GM12878 (cell line): Measurements from ENCODE around the gene CRYBA1. TPM values are rescaled to one million over a fixed set of nuclear protein-coding genes. Genes with fewer than 3 reads are reported as not detected.

Experiments used
- ATAC-seq: fragments of 200-7000 bp; cut with Tn5 transposase; 3 replicates; pipeline ENCODE4 v1.9.1; 2020; ENCODE audit warnings: mild to moderate bottlenecking, moderate library complexity
- BruUV-seq: library from RNA; stranded (reverse); fragments of 400-500 nt; replicated peaks from 2 replicates; lab custom pipeline; 2021; lab: Mats Ljungman, UMichigan
- CTCF ChIA-PET: fragments of 300-600 bp; sonication (Branson Sonifier 250); formaldehyde crosslinking; extraction: SDS; loops from one replicate; lab custom pipeline; 2021; ENCODE audit warnings: inconsistent platforms; lab: Yijun Ruan, JAX
- POLR2A ChIA-PET: fragments of 350-600 bp; formaldehyde crosslinking; extraction: SDS; loops from one replicate; lab custom pipeline; 2021; ENCODE audit warnings: inconsistent platforms; lab: Charles Lee
- RAD21 ChIA-PET: fragments of 300-600 bp; sonication (Branson Sonifier 250); formaldehyde crosslinking; loops from one replicate; lab custom pipeline; 2023; ENCODE audit warnings: antibody characterized with exemption; ENCODE audit not compliant: unreplicated experiment; lab: Charles Lee
- SMC1A ChIA-PET: fragments of 300-600 bp; sonication (Branson Sonifier 250); formaldehyde crosslinking; loops from one replicate; lab custom pipeline; 2023; ENCODE audit not compliant: unreplicated experiment, uncharacterized antibody; lab: Charles Lee
- DNase-seq: peaks from one replicate; pipeline ENCODE4 v3.0.0-alpha.2; 2011; ENCODE audit warnings: low read depth, low spot score
- FAIRE-seq: peaks from 3 replicates; lab custom pipeline; 2011; peaks lifted over from hg19 to GRCh38; lab: Jason Lieb, UNC
- H2AFZ ChIP-seq: 2 replicates; pipeline ENCODE4 v1.6.0; 2011; ENCODE audit warnings: low read depth, low read length, control low read depth; ENCODE audit not compliant: control insufficient read depth
- H3K27ac ChIP-seq: 2 replicates; pipeline ENCODE4 v1.5.1; 2011; ENCODE audit warnings: control low read depth; ENCODE audit not compliant: control insufficient read depth, insufficient read depth
- H3K27me3 ChIP-seq, 2 experiments: replicated peaks in 1 of 2; 2 replicates each; pipeline versions ENCODE4 v1.6.0 to v1.6.1; 2011; ENCODE audit warnings: low read length in 1 of 2; ENCODE audit not compliant: control insufficient read depth in 2 of 2, insufficient read depth in 2 of 2
- H3K36me3 ChIP-seq, 2 experiments: 2 replicates each; pipeline ENCODE4 v1.5.1; 2011; ENCODE audit warnings: low read length in 1 of 2; ENCODE audit not compliant: control insufficient read depth in 2 of 2, insufficient read depth in 2 of 2
- H3K4me1 ChIP-seq: 2 replicates; pipeline ENCODE4 v1.6.1; 2011; ENCODE audit warnings: mild to moderate bottlenecking, low read length, moderate library complexity, mixed read lengths; ENCODE audit not compliant: control insufficient read depth, insufficient read depth
- H3K4me2 ChIP-seq: 2 replicates; pipeline ENCODE4 v1.6.0; 2011; ENCODE audit warnings: control low read depth; ENCODE audit not compliant: control insufficient read depth, insufficient read depth
- H3K4me3 ChIP-seq: fragments of 200-600 bp; sonication (generic); 2 replicates; pipeline ENCODE4 v1.5.1; 2016
- H3K79me2 ChIP-seq: 2 replicates; pipeline ENCODE4 v1.6.0; 2011; ENCODE audit warnings: low read length; ENCODE audit not compliant: control insufficient read depth, insufficient read depth
- H3K9ac ChIP-seq: 2 replicates; pipeline ENCODE4 v1.8.0; 2011; ENCODE audit warnings: low read length, control low read depth, mixed read lengths; ENCODE audit not compliant: control insufficient read depth, insufficient read depth
- H3K9me3 ChIP-seq: replicated peaks from 3 replicates; pipeline ENCODE4 v1.5.1; 2011; ENCODE audit warnings: mild to moderate bottlenecking, low read length; ENCODE audit not compliant: control insufficient read depth, insufficient read depth
- H4K20me1 ChIP-seq: 2 replicates; pipeline ENCODE4 v1.6.0; 2011; ENCODE audit not compliant: control insufficient read depth, insufficient read depth
- CREB1 ChIP-seq: IDR thresholded peaks from 2 replicates; pipeline ENCODE4 v1.6.1; 2012; ENCODE audit warnings: low read depth, mild to moderate bottlenecking, inconsistent platforms
- JUNB ChIP-seq: IDR thresholded peaks from 2 replicates; pipeline ENCODE4 v1.6.1; 2016; ENCODE audit warnings: antibody characterized with exemption, mild to moderate bottlenecking
- NFIC ChIP-seq: IDR thresholded peaks from 2 replicates; pipeline ENCODE4 v1.6.1; 2012; ENCODE audit warnings: low read depth, mild to moderate bottlenecking, inconsistent platforms, low read length, moderate library complexity
- POLR2AphosphoS5 ChIP-seq: IDR thresholded peaks from 2 replicates; pipeline ENCODE4 v1.6.1; 2011; ENCODE audit warnings: mild to moderate bottlenecking, low read length, inconsistent platforms
- RCOR1 ChIP-seq: conservative IDR thresholded peaks from 2 replicates; pipeline ENCODE4 v1.6.1; 2012; ENCODE audit warnings: low read depth, low read length, improper control_type of control experiment
- SMARCA5 ChIP-seq: fragments of 450-650 bp; IDR thresholded peaks from 2 replicates; pipeline ENCODE4 v1.6.1; 2017; ENCODE audit warnings: mild to moderate bottlenecking
- SUZ12 ChIP-seq: fragments of 200-600 bp; sonication (generic); IDR thresholded peaks from one replicate; pipeline ENCODE4 v1.6.1; 2018; ENCODE audit warnings: antibody characterized with exemption, mild to moderate bottlenecking; ENCODE audit not compliant: unreplicated experiment
- YY1 ChIP-seq: IDR thresholded peaks from 2 replicates; pipeline ENCODE4 v1.6.1; 2011; ENCODE audit warnings: low read depth, mild to moderate bottlenecking, low read length
- ZBED1 ChIP-seq: IDR thresholded peaks from 2 replicates; pipeline ENCODE4 v1.6.1; 2016; ENCODE audit warnings: borderline replicate concordance
- WGBS: methylation state at CpG from one replicate; pipeline ENCODE4 v1.1.6; 2016; ENCODE audit warnings: low lambda C conversion rate; ENCODE audit not compliant: insufficient replicate concordance, insufficient coverage; ENCODE audit errors: missing lambda C conversion rate; 5-methylcytosine and 5-hydroxymethylcytosine counted together
- in situ Hi-C: fragments of 300-500 bp; cut with MboI; formaldehyde crosslinking; loops from 9 replicates; pipeline ENCODE4 v1.14.3; 2018; ENCODE audit warnings: mixed read lengths
- intact Hi-C: fragments of 100-400 bp; cut with micrococcal nuclease; formaldehyde crosslinking; loops from one replicate; pipeline ENCODE4 v1.14.2; 2022; ENCODE audit not compliant: unreplicated experiment
- polyA plus RNA-seq, 11 experiments: library from polyadenylated mRNA; depleted of rRNA in 4 of 11; unstranded in 6 of 11; stranded (reverse) in 5 of 11; fragments of >200 nt; fragmentation: Nextera tagmentation in 4 of 11; fragmentation: Illumina TruSeq in 1 of 11; extraction: Ambion mirVana in 4 of 11; extraction: Trizol in 1 of 11; gene quantifications; 1 replicate in 1 of 11; 2 replicates in 10 of 11; pipeline versions ENCODE4 v1.2.1 to v1.2.3, GENCODE V29; 2011 to 2016; ENCODE audit warnings: inconsistent platforms in 2 of 11, missing spikeins in 2 of 11, low read depth in 1 of 11
- total RNA-seq, 4 experiments: library from RNA; depleted of rRNA in 3 of 4; stranded (reverse); fragments of >200 nt in 3 of 4; fragmentation: Illumina TruSeq in 1 of 4; extraction: Trizol in 1 of 4; gene quantifications; 2 replicates each; pipeline versions ENCODE4 v1.2.1 to v1.2.3, GENCODE V29; 2013 to 2021
- TF ChIP-seq, protein P1 (sequence below): IDR thresholded peaks from 2 replicates; pipeline ENCODE4 v1.6.1; 2011; ENCODE audit warnings: borderline replicate concordance, low read depth, mild to moderate bottlenecking, moderate library complexity, low read length; ENCODE audit not compliant: insufficient read depth, poor library complexity, severe bottlenecking
- TF ChIP-seq, protein P2 (sequence below): fragments of 450-650 bp; IDR thresholded peaks from 2 replicates; pipeline ENCODE4 v1.6.1; 2018; ENCODE audit warnings: mild to moderate bottlenecking, low read depth, moderate library complexity; ENCODE audit not compliant: partially characterized antibody

The CRYBA1 gene
- total and polyA plus RNA-seq, 10 of the 15 experiments (the other 5 are each of a cell fraction or from before 2014, with no cell fraction given): not detected

GRCh38 chr17:29257756-29258155, 11.1 kb downstream of the CRYBA1 start:
- no peak for TF ChIP-seq JUNB
- TF ChIP-seq CREB1: no peak
- no peak for TF ChIP-seq SMARCA5
- no peak for TF ChIP-seq ZBED1
- TF ChIP-seq, protein P1, sequence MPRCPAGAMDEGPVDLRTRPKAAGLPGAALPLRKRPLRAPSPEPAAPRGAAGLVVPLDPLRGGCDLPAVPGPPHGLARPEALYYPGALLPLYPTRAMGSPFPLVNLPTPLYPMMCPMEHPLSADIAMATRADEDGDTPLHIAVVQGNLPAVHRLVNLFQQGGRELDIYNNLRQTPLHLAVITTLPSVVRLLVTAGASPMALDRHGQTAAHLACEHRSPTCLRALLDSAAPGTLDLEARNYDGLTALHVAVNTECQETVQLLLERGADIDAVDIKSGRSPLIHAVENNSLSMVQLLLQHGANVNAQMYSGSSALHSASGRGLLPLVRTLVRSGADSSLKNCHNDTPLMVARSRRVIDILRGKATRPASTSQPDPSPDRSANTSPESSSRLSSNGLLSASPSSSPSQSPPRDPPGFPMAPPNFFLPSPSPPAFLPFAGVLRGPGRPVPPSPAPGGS: no peak
- no peak for TF ChIP-seq YY1
- no peak for TF ChIP-seq SUZ12
- no peak for TF ChIP-seq NFIC
- TF ChIP-seq POLR2AphosphoS5: no peak
- no peak for TF ChIP-seq RCOR1
- TF ChIP-seq, protein P2, sequence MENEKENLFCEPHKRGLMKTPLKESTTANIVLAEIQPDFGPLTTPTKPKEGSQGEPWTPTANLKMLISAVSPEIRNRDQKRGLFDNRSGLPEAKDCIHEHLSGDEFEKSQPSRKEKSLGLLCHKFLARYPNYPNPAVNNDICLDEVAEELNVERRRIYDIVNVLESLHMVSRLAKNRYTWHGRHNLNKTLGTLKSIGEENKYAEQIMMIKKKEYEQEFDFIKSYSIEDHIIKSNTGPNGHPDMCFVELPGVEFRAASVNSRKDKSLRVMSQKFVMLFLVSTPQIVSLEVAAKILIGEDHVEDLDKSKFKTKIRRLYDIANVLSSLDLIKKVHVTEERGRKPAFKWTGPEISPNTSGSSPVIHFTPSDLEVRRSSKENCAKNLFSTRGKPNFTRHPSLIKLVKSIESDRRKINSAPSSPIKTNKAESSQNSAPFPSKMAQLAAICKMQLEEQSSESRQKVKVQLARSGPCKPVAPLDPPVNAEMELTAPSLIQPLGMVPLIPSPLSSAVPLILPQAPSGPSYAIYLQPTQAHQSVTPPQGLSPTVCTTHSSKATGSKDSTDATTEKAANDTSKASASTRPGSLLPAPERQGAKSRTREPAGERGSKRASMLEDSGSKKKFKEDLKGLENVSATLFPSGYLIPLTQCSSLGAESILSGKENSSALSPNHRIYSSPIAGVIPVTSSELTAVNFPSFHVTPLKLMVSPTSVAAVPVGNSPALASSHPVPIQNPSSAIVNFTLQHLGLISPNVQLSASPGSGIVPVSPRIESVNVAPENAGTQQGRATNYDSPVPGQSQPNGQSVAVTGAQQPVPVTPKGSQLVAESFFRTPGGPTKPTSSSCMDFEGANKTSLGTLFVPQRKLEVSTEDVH: no peak
- no TSS peak for BruUV-seq

More at GRCh38 chr17:29257756-29258155, 11.1 kb downstream of the CRYBA1 start:
- no peaks in the 10 kb centered on the region for H3K27me3 ChIP-seq
- peaks cover 2% of the 10 kb centered on the region for H3K79me2 ChIP-seq
- H3K4me2 ChIP-seq: no peak overlapping the region
- WGBS: 97% methylated on average over 3 of the region's 3 CpGs
- ATAC-seq (no peak), FAIRE-seq (no peak), DNase-seq (no peak)
- H3K4me1 ChIP-seq: no peaks in the 10 kb centered on the region
- no peak overlapping the region for H3K27ac ChIP-seq
- POLR2A ChIA-PET: interaction anchor here (0.9 to 2.0 kb wide), 3 partner anchors 9 to 108 kb away, joined by 3 to 8 read pairs (median 3); no protein-coding TSS in a partner anchor
- CTCF ChIA-PET: interaction anchor here (0.7 to 4.8 kb wide), 7 partner anchors 15 to 141 kb away, joined by 3 to 36 read pairs (median 4); partner anchors contain the start of gene NUFIP2
- no peak overlapping the region for H3K4me3 ChIP-seq
- H4K20me1 ChIP-seq: no peaks in the 10 kb centered on the region
- peaks cover 0 to 17% of the 10 kb centered on the region in 2 experiments for H3K36me3 ChIP-seq
- intact Hi-C loops (no loop called here), in situ Hi-C loops (no loop called here)
- H2AFZ ChIP-seq: no peak overlapping the region
- RAD21 ChIA-PET: no interaction called here
- no peak overlapping the region for H3K9ac ChIP-seq
- SMC1A ChIA-PET: interaction anchor here (1.0 to 4.0 kb wide), 7 partner anchors 11 to 322 kb away, joined by 3 to 17 read pairs (median 6); partner anchors contain the start of gene CRYBA1
- H3K9me3 ChIP-seq: no peaks in the 10 kb centered on the region
